ENCODE measurements around the gene ENPP7.

DNA sequence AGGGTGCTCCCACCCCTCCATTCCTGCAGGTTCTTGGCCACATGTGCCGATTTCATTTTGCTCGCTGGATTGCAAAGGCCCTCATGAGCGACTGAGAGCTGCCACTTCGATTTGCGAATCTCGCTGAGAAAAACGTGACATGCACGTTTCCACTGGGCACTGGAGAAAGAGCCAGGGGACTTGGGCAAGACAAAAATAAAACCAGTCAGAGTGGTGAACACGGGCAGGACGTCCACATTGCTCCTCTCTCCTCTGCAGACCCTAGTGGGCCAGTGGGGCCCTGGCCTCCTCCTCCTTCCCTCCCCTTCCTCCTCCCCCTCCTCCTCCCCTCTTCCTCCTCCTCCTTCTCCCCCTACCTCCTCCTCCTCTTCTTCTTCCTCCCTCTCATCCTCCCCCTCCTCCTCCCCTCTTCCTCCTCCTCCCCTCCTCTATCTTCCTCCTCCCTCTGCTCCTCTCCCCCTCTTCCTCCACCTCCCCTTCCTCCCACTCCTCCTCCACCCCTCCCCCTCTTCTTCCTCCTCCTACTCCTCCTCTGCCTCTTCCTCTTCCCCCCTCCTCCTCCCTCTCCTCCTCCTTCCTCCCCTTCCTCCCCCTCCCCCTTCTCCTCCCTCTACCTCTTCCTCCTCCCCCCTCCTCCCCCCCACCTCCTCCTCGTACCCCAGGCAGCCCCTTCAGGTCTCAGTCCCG is 28.1 kb upstream of the ENPP7 start:
- no peak for TF ChIP-seq EZH2 (IDR thresholded peaks at IDR 0.05; ENCODE audit: low read length)
- TF ChIP-seq, protein P1, sequence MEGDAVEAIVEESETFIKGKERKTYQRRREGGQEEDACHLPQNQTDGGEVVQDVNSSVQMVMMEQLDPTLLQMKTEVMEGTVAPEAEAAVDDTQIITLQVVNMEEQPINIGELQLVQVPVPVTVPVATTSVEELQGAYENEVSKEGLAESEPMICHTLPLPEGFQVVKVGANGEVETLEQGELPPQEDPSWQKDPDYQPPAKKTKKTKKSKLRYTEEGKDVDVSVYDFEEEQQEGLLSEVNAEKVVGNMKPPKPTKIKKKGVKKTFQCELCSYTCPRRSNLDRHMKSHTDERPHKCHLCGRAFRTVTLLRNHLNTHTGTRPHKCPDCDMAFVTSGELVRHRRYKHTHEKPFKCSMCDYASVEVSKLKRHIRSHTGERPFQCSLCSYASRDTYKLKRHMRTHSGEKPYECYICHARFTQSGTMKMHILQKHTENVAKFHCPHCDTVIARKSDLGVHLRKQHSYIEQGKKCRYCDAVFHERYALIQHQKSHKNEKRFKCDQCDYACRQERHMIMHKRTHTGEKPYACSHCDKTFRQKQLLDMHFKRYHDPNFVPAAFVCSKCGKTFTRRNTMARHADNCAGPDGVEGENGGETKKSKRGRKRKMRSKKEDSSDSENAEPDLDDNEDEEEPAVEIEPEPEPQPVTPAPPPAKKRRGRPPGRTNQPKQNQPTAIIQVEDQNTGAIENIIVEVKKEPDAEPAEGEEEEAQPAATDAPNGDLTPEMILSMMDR (optimal IDR thresholded peaks at IDR 0.05 in 1 of 3, IDR thresholded peaks at IDR 0.05 in 1 of 3, conservative IDR thresholded peaks at IDR 0.05 in 1 of 3; ENCODE audit: extremely low read depth in 1 of 3, insufficient read depth in 2 of 3, low read length in 3 of 3): no peak
